COLO668 (cell line): ENCODE results near the gene ARRB1.
"Not testable (repeated sequence)": the region's sequence is repeated elsewhere in the genome, so short reads cannot be mapped to it uniquely, and the experiment has no call there.

ENCODE experiments used
- DNase-seq: peaks from one replicate; lab custom pipeline; 2025; ENCODE audit not compliant: unreplicated experiment; lab: John Stamatoyannopoulos, UW

ARRB1 gene

DNA sequence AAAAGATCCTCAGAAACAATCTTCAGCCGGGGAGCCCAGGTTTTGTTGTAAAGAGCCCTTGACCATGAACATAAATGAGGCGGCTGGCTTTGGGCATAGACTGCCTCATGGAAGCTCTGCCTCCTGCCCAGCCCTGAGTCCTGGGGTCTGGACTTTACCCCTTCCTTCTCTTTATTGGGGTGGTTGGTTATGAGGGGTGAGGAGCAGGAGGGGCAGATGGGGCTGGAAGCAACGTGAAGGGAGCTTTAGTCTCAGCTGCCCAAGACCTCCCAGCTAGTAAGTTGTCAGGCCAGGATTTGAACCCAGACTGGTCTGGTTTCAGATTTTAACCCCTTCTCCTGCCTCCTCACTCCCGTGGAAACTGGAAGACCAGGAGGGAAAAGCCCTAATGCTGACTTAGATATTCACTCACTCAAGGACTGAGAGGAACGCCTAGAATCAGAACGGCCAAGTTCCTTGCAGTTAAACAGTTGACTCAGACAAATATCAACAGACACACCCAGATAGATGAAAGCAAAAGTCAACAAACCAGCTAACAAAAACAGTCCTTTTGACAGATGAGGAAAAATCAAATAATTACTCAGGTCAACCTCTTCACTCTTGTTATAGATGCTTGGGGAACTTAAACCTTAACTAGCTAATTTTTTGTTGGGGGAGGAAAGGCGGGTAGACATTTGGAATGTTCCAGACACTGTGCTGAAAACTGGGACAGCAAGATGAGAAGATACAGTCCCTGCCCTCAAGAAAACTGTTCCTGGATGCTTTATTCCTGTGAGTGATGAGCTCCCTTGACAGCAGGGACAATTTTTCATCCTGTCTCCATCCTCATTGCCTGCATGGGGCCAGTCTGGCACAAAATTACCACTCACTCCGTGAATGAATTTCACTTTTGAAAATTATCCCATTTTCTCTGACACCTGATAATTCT lies 20.8 kb upstream of the ARRB1 start:
- DNase-seq, result no peak

- DNase-seq, result no peak
Measured at GRCh38 chr11:75369560-75370255, 18.2 kb upstream of the ARRB1 start.

DNA sequence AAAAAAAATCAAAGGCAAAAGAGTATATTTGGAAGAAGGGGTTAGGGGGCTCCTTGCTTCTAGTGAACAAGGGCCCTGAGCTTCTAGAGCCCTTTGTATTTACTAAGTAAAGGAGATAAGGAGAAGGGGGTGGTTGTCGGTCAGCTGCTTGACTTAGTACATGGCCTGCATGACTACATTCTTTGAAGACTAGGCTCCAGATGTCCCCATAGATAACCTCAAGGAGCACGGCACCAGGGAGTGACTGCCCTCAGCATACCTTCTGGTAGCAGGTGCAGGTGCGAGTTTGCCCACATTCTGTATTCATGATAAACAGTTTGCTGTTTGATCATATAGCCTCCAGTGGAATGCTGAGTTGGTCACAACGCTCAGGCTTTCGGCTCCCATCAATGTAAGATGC lies 15.4 kb upstream of the ARRB1 start:
- not testable (repeated sequence) for DNase-seq

DNA sequence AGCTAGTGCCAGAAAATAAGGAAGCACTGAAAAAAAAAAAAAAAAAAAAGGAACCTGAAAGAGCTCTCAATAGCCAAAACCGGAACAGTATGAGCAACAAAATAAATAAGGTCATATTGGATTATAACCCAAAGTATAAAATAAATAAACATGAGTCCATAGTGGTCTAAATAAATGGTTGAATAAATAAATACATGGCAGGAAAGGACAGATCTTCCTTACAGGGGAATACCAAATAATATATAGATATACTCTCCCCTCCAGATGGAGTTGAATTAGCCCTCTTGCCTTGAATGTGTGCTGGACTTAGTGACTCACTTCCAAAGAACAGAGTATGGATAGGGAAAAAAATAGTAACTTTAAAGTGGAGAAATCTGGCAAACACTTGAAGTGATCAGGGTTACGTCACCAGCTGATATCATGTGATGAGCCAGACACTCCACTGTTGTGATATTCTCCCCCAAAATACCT lies 14.3 kb upstream of the ARRB1 start:
- DNase-seq, result no peak

DNA sequence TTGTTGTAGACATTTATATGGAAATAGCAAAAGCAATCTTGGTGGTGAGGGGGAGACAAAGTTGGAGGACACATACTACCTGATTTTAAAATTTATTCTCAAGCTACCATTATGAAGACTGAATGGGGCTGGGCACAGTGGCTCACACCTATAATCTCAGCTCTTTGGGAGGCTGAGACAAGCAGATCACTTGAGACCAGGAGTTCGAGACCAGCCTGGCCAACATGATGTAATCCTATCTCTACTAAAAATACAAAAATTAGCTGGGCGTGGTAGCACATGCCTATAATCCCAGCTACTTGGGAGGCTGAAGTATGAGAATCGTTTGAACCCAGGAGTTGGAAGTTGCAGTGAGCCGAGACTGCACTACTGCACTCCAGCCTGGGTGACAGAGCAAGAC lies 10.8 kb upstream of the ARRB1 start:
- DNase-seq, result not testable (repeated sequence)

- DNase-seq, result no peak
Measured at GRCh38 chr11:75356613-75357012, 5.2 kb upstream of the ARRB1 start.

DNA sequence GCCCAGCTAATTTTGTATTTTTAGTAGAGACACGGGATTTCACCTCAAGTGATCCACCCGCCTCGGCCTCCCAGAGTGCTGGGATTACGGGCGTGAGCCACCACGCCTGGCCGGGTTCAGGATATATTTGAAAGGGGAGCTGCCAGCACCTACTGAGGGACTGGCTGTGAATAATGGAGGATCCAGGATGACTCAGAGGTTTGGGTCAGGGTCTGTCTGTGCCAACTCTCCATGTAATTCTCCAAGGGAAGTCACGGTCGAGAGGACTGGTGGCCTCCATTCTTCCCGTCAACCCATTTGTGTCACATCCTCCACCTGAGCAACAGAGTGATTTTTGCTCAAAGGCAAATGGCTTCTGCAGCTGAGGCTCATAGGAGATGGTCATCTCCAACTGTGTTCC lies 3.6 kb upstream of the ARRB1 start:
- DNase-seq, result no peak

GRCh38 chr11:75352588-75353206 lies 1.2 kb upstream of the ARRB1 start:
- no peak for DNase-seq

DNA sequence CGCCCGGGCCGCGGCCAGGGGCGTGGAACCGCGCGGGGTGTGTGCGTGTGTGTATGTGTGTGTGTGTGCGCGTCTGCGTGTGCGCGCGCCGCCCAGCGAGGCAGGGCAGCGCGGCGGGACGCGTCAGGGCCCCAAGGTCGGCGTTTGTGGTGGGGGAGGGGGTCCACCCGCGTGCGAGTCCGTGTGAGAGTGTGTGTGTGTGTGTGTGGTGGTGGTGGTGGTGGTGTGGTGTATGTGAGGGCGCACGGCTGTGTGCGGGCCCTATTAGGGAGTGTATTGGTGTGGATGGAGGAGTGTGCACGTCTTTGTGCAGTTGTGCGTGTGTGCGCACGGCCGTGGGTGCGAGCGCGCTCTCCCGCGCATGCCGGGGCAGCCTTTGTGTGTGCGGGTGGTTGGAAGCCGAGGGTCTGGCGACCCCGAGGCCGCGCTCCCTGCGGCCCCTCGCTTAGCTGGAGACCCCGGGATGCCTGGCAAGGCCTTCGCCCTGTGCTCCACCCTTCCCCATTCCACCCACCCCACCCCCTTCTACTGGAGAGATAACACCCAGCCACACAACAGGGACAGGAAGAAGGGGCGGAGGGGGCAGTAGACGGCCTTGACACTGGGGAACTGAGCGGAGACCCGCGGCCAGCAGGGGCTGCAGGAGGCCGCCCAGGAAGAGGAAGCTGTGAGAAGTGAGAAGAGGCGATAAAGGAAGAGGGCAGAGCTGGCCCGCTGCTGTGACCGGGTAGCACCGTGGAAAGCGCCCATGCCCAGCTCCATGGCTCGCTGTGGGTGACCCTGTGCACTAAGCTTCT lies 528 bp upstream of the ARRB1 start:
- peak; percentile 12 for DNase-seq

DNA sequence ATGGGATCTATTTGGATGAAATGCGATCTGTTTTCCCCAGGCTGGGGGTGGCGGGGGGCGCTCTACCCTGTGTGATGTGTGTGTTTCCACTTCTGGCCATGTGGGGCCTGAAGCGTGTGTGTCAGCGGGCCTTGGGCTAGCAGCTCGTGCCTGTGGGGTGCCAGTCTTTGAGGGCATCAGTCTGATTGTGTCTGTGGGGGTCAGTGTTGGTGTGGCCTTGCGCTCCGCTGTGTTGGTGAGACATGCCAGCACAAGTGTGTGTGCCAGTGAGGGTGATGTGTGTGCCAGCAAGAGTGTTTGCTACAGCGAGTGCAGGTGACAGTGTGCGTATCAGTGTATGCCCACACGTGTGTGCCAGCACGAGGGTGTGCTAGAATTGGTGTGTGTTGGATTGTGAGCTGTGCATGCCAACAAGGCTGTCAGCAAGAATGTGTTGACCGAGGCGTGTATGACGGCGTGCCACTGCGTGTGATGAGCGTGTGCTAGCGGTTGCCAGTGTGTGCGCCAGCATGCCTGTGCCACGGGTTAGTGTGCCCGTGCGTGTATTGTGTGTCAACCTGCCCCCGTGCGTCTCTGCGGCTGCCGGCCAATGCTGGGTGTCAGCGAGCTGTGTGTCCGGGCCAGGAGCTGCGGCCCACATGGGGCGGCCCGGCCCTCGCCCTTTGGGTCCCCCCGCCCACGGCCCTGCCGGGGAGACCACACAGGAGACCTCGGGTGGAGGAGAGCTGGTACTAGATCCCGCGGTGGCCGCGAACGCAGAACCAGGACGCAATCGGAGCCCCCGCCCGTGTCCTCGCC lies 519 bp downstream of the ARRB1 start:
- peak; percentile 25 for DNase-seq

- DNase-seq, result no peak
Measured at GRCh38 chr11:75350122-75350742, 1.2 kb downstream of the ARRB1 start.

DNA sequence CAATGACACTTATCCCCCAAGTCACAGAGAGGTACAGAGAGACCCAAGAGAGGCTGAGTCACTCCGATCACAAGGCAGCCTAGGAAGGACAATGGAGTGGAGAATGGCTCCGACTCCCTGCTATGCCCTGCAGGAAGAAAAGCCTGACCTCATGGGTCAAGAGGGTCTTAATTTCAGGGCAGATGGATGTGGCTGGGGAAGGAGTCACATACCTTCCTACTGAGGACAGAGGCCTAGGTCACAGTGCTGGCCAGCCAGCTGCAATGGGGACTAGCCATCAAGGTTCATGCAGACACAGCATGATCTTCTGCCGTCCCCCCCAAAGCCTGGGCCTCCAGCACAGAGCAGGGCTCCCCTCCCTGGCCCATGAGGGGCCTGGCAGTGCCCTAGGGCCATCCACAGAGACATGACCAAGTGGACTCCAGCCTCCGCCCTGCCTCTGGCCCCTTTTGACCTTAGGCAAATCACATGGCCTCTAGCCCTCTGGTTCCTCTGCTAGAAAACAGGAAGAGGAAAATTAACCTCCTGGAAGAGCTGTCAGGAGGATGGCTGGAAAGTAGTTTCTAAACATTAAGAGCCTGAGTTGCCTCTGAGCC lies 1.8 kb downstream of the ARRB1 start:
- DNase-seq, result no peak

DNA sequence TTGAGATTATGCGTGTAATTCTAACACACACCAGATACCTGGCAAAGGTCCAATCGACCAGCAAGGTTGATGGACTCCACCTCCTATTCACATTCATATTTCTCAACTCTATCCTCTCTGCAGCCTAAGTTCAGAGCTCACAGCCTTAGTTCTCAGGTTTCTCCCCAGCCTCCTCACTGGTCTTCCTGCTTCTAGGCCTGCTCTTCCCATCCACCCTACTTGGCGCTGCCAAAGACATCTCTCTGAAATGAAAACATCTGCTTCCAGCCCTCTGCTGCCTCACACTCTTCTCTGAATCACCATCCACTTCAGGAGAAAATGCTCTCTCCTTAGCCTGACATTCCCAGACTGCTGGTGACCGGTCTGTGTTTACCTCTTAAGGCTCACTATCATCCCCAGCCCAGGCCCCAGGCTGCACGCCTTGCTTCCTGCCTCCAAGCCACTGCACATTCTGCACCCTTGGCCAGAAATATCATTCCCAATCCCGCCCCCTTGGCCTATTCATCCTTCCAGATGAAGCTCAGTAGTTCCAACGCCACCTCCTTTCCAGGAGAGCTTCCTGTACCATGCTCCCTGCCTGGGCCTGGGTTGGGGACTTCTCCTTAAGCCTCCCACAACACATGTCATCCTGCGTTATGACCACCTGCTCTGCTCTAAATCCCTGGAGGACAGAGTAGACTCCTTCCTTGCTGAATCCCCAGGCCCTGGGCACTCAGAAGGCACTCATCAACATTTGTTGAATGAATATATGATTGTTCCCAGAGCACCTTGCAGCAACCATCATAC lies 3.5 kb downstream of the ARRB1 start:
- peak; percentile 10 for DNase-seq

GRCh38 chr11:75346912-75347647 lies 4.4 kb downstream of the ARRB1 start:
- DNase-seq, result no peak

DNA sequence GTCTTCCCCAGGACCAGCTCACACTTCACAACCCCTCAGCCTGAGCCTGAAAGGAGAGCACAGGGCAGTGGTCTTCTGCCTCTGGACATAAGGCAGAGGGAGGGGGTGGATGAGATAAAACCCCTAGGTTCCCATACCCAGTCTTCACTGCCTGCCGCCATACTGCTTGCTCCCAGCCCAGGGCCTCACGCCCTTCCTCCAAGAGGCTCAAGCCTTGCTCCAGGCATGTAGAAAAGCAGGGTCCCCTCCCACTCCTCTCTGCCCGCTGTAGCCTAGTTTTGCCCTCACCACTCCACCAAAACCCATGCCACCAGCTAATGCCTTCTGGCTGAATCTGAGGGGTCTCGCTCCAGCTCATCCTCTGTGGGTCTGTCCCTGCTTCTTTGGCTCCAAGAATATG lies 5.2 kb downstream of the ARRB1 start:
- no peak for DNase-seq

- DNase-seq, result no peak
Measured at GRCh38 chr11:75345455-75346160, 5.9 kb downstream of the ARRB1 start.

- DNase-seq, result peak; percentile 41
Measured at GRCh38 chr11:75344761-75345454, 6.6 kb downstream of the ARRB1 start.
